ENCODE measurements around the gene ITGAX. TPM values are rescaled to one million over a fixed set of nuclear protein-coding genes. Genes with fewer than 3 reads are reported as not detected.

Gene ITGAX
- total RNA-seq, 4 donors from 2014 or later: 0.22 to 0.91 (median 0.56) TPM

GRCh38 chr16:31330553-31330890, 24.5 kb upstream of the ITGAX start:
- H3K4me3 ChIP-seq: no peak overlapping the region
- intact Hi-C loops (cut with DNase I; ENCODE audit: low total_unique reads): no loop called here
- no peaks in the 10 kb centered on the region for H3K9me3 ChIP-seq
- TF ChIP-seq POLR2A (IDR thresholded peaks at IDR 0.05) (no peak), CTCF (IDR thresholded peaks at IDR 0.05 in 4 of 5, conservative IDR thresholded peaks at IDR 0.05 in 1 of 5) (no peak)
- ATAC-seq (no peak), DNase-seq (no peak)
- peaks cover 35 to 46% (median 44%) of the 10 kb centered on the region in 3 donors for H3K27me3 ChIP-seq
- H3K27ac ChIP-seq: no peak overlapping the region
- no peaks in the 10 kb centered on the region for H3K36me3 ChIP-seq
- in situ Hi-C loops (cut with MboI; ENCODE audit: low sequenced_read_pairs in 4 of 4): no loop called here
- peaks cover 0 to 7% of the 10 kb centered on the region in 2 donors for H3K4me1 ChIP-seq

GRCh38 chr16:31331141-31331764, 23.7 kb upstream of the ITGAX start:
- Histone ChIP-seq H3K4me1 (peaks cover 0 to 7% of the 10 kb centered on the region in 2 donors), H3K27me3 (peaks cover 35 to 46% (median 44%) of the 10 kb centered on the region in 3 donors), H3K36me3 (no peaks in the 10 kb centered on the region), H3K27ac (no peak overlapping the region), H3K9me3 (no peaks in the 10 kb centered on the region), H3K4me3 (peak overlapping the region; percentile 20 to 38 (median 33))
- DNase-seq: no peak
- intact Hi-C loops (cut with DNase I; ENCODE audit: low total_unique reads) (no loop called here), in situ Hi-C loops (cut with MboI; ENCODE audit: low sequenced_read_pairs in 4 of 4) (no loop called here)
- TF ChIP-seq POLR2A (IDR thresholded peaks at IDR 0.05) (no peak), CTCF (IDR thresholded peaks at IDR 0.05 in 4 of 5, conservative IDR thresholded peaks at IDR 0.05 in 1 of 5) (no peak)
- no peak for ATAC-seq

GRCh38 chr16:31331807-31332301, 23.1 kb upstream of the ITGAX start:
- TF ChIP-seq CTCF (IDR thresholded peaks at IDR 0.05 in 4 of 5, conservative IDR thresholded peaks at IDR 0.05 in 1 of 5): no peak
- no peak for TF ChIP-seq POLR2A (IDR thresholded peaks at IDR 0.05)
- no peak for ATAC-seq
- intact Hi-C loops (cut with DNase I; ENCODE audit: low total_unique reads): no loop called here
- Histone ChIP-seq H3K9me3 (no peaks in the 10 kb centered on the region), H3K27ac (no peak overlapping the region), H3K36me3 (no peaks in the 10 kb centered on the region), H3K4me1 (peaks cover 0 to 7% of the 10 kb centered on the region in 2 donors), H3K4me3 (no peak overlapping the region), H3K27me3 (peaks cover 35 to 46% (median 44%) of the 10 kb centered on the region in 3 donors)
- no peak for DNase-seq
- in situ Hi-C loops (cut with MboI; ENCODE audit: low sequenced_read_pairs in 4 of 4): no loop called here

GRCh38 chr16:31332544-31332943, 22.4 kb upstream of the ITGAX start:
- Histone ChIP-seq H3K4me3 (no peak overlapping the region), H3K4me1 (peaks cover 0 to 7% of the 10 kb centered on the region in 2 donors), H3K9me3 (no peaks in the 10 kb centered on the region), H3K27ac (no peak overlapping the region), H3K27me3 (peaks cover 35 to 46% (median 44%) of the 10 kb centered on the region in 3 donors), H3K36me3 (no peaks in the 10 kb centered on the region)
- TF ChIP-seq CTCF (IDR thresholded peaks at IDR 0.05 in 4 of 5, conservative IDR thresholded peaks at IDR 0.05 in 1 of 5) (no peak), POLR2A (IDR thresholded peaks at IDR 0.05) (no peak)
- ATAC-seq (no peak), DNase-seq (no peak)
- intact Hi-C loops (cut with DNase I; ENCODE audit: low total_unique reads): no loop called here
- in situ Hi-C loops (cut with MboI; ENCODE audit: low sequenced_read_pairs in 4 of 4): no loop called here

All from gastrocnemius medialis (tissue), 4 donors.